Upper lobe of left lung (tissue), 6 donors: ENCODE results near the gene SDE2. TPM values are rescaled to one million over a fixed set of nuclear protein-coding genes. Genes with fewer than 3 reads are reported as not detected.
A peak's percentile ranks its signal among the peaks of the same experiment; 100 is the strongest.
"Not testable (repeated sequence)": the region's sequence is repeated elsewhere in the genome, so short reads cannot be mapped to it uniquely, and the experiment has no call there.

Experiments
- ATAC-seq, 2 donors: fragments of 200-7000 bp; cut with Tn5 transposase; one replicate each; pipeline ENCODE4 v1.9.1; 2022; ENCODE audit warnings: mild to moderate bottlenecking in 2 of 2, moderate library complexity in 2 of 2; ENCODE audit not compliant: low FRiP score in 2 of 2
- DNase-seq, 2 donors: peaks; one replicate each; pipeline ENCODE4 v3.0.0-alpha.2; 2019 to 2020
- H3K27ac ChIP-seq, 4 donors: fragments of 200-600 bp; sonication (generic); one replicate each; pipeline ENCODE4 v1.5.1; 2016 to 2019
- H3K27me3 ChIP-seq, 4 donors: fragments of 200-600 bp; sonication (generic); one replicate each; pipeline ENCODE4 v1.5.1; 2017 to 2019
- H3K36me3 ChIP-seq, 4 donors: fragments of 200-600 bp; sonication (generic); one replicate each; pipeline ENCODE4 v1.5.1; 2016 to 2019
- H3K4me1 ChIP-seq, 4 donors: fragments of 200-600 bp; sonication (generic); one replicate each; pipeline ENCODE4 v1.5.1; 2018 to 2019
- H3K4me3 ChIP-seq, 4 donors: fragments of 200-600 bp; sonication (generic); one replicate each; pipeline ENCODE4 v1.5.1; 2017 to 2019; ENCODE audit warnings: mild to moderate bottlenecking in 2 of 4, moderate library complexity in 1 of 4
- H3K9me3 ChIP-seq, 4 donors: fragments of 200-600 bp; sonication (generic); one replicate each; pipeline ENCODE4 v1.5.1; 2018 to 2019
- EP300 ChIP-seq, 4 donors: sonication (generic); formaldehyde crosslinking; IDR thresholded peaks; one replicate each; pipeline ENCODE4 v1.5.1; 2017; ENCODE audit warnings: antibody characterized with exemption in 4 of 4, control low read depth in 2 of 4
- POLR2A ChIP-seq, 4 donors: fragments of 450-650 bp; IDR thresholded peaks; one replicate each; pipeline ENCODE4 v1.5.1; 2016 to 2017; ENCODE audit warnings: antibody characterized with exemption in 4 of 4, mild to moderate bottlenecking in 2 of 4
- POLR2AphosphoS5 ChIP-seq, 2 donors: sonication (generic); formaldehyde crosslinking; IDR thresholded peaks; one replicate each; pipeline ENCODE4 v1.5.1; 2017; ENCODE audit warnings: antibody characterized with exemption in 2 of 2
- WGBS, 2 donors: methylation state at CpG; one replicate each; pipeline ENCODE4 v1.1.5; 2017 to 2018; 5-methylcytosine and 5-hydroxymethylcytosine counted together
- total RNA-seq, 6 donors: library from RNA; depleted of rRNA in 4 of 6; stranded (reverse); fragments of >200 nt in 4 of 6; gene quantifications; one replicate each; pipeline versions ENCODE4 v1.1.0 to v1.2.1, GENCODE V29; 2016 to 2021
- TF ChIP-seq, protein P1 (sequence below), 6 experiments: fragments of 450-650 bp in 4 of 6; fragments of 200-600 bp in 2 of 6; sonication (generic) in 2 of 6; IDR thresholded peaks; one replicate each; pipeline ENCODE4 v1.5.1; 2016 to 2019; ENCODE audit warnings: antibody characterized with exemption in 6 of 6
- donor health status: DM: no; HTN: no; CAD: no; lungs with moderate emphysema.
- donor health status: DM: no; HTN: yes; CAD: no; lungs with severe emphysema.

SDE2 gene
- total RNA-seq, 6 donors from 2014 or later, result 12.1 to 27.8 (median 18.3) TPM

DNA sequence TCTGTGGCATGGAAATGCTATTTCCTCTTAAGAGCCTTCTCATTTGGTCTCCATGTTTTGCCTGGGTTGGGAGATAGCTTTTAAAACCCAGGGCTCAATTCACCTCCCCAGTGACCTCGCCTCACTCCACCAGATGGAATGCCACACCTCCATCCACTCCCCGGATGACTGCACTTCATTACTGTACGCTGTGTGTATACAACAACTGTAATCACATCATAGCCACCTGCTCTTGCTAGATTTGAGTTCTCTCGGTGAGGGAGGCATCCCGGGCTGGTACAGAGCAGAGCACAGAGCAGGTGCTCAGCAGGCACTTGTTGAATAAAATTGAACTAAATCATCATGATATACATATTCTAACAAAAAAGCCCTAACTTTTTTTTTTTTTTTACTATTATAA is 26.0 kb downstream of the SDE2 start:
- no peak overlapping the region for H3K4me3 ChIP-seq
- no peaks in the 10 kb centered on the region for H3K9me3 ChIP-seq
- ATAC-seq (no peak), DNase-seq (no peak)
- H3K27ac ChIP-seq, result no peak overlapping the region
- peaks cover 0 to 3% (median 1%) of the 10 kb centered on the region in 4 donors for H3K4me1 ChIP-seq
- TF ChIP-seq POLR2AphosphoS5 (IDR thresholded peaks at IDR 0.05) (no peak), POLR2A (IDR thresholded peaks at IDR 0.05) (no peak), EP300 (IDR thresholded peaks at IDR 0.05) (no peak)
- TF ChIP-seq, protein P1, sequence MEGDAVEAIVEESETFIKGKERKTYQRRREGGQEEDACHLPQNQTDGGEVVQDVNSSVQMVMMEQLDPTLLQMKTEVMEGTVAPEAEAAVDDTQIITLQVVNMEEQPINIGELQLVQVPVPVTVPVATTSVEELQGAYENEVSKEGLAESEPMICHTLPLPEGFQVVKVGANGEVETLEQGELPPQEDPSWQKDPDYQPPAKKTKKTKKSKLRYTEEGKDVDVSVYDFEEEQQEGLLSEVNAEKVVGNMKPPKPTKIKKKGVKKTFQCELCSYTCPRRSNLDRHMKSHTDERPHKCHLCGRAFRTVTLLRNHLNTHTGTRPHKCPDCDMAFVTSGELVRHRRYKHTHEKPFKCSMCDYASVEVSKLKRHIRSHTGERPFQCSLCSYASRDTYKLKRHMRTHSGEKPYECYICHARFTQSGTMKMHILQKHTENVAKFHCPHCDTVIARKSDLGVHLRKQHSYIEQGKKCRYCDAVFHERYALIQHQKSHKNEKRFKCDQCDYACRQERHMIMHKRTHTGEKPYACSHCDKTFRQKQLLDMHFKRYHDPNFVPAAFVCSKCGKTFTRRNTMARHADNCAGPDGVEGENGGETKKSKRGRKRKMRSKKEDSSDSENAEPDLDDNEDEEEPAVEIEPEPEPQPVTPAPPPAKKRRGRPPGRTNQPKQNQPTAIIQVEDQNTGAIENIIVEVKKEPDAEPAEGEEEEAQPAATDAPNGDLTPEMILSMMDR (IDR thresholded peaks at IDR 0.05), result no peak
- no peaks in the 10 kb centered on the region for H3K27me3 ChIP-seq
- peaks cover 0 to 14% (median 4%) of the 10 kb centered on the region in 4 donors for H3K36me3 ChIP-seq
- WGBS, 2 donors, result 66 to 67% methylated on average over 5 of the region's 5 CpGs

- Histone ChIP-seq H3K9me3 (no peaks in the 10 kb centered on the region), H3K36me3 (peaks cover 0 to 8% (median under 1%) of the 10 kb centered on the region in 4 donors), H3K27ac (no peak overlapping the region), H3K4me1 (peaks cover 0 to 3% (median 1%) of the 10 kb centered on the region in 4 donors), H3K27me3 (no peaks in the 10 kb centered on the region), H3K4me3 (no peak overlapping the region)
- DNase-seq, result no peak
- WGBS, 2 donors, result 86 to 96% methylated on average over 10 to 13 of the region's 15 CpGs
- TF ChIP-seq POLR2A (IDR thresholded peaks at IDR 0.05), result no peak
- ATAC-seq, result no peak
These were observed 26.6 kb downstream of the SDE2 start for GRCh38 chr1:225972344-225973152.

DNA sequence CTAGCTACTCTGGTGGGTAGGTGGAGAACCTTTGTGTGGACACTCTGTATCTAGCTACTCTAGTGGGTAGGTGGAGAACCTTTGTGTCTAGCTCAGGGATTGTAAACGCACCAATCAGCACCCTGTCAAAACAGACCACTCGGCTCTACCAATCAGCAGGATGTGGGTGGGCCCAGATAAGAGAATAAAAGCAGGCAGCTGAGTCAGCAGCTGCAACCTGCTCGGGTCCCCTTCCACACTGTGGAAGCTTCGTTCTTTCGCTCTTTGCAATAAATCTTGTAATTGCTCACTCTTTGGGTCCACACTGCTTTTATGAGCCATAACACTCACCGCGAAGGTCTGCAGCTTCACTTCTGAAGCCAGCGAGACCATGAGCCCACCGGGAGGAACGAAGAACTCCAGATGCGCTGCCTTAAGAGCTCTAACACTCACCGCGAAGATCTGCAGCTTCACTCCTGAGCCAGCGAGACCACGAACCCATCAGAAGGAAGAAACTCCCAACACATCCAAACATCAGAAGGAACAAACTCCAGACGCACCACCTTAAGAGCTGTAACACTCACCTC is 28.5 kb downstream of the SDE2 start:
- not testable (repeated sequence) for H3K4me1 ChIP-seq, DNase-seq, H3K27me3 ChIP-seq, H3K36me3 ChIP-seq, ATAC-seq, H3K9me3 ChIP-seq, H3K4me3 ChIP-seq, H3K27ac ChIP-seq
- WGBS, 2 donors, result 82 to 92% methylated on average over 16 of the region's 16 CpGs

DNA sequence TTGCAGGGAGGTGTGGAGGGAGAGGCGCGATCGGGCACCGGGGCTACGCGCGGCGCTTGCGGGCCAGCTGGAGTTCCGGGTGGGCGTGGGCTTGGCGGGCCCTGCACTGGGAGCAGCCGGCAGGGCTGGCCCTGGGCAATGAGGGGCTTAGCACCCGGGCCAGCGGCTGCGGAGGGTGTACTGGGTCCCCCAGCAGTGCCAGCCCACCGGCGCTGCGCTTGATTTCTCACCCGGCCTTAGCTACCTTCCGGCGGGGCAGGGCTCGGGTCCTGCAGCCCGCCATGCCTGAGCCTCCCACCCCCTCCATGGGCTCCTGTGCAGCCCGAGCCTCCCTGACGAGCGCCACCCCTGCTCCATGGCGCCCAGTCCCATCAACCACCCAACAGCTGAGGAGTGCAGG is 29.4 kb downstream of the SDE2 start:
- H3K4me3 ChIP-seq, H3K27ac ChIP-seq, H3K4me1 ChIP-seq, H3K36me3 ChIP-seq, ATAC-seq, H3K9me3 ChIP-seq, H3K27me3 ChIP-seq: not testable (repeated sequence)
- peak in 1 of 2 donors; percentile 65 for DNase-seq
- WGBS, 2 donors, result 96% methylated on average over 20 of the region's 28 CpGs; no CpG with 5 or more reads in 1 of the 2 donors

- Histone ChIP-seq H3K4me1 (peaks cover 0 to 6% (median 0%) of the 10 kb centered on the region in 4 donors), H3K4me3 (no peak overlapping the region), H3K27ac (no peak overlapping the region), H3K27me3 (no peaks in the 10 kb centered on the region), H3K9me3 (no peaks in the 10 kb centered on the region), H3K36me3 (no peaks in the 10 kb centered on the region)
- DNase-seq (no peak), ATAC-seq (no peak)
- TF ChIP-seq, protein P1 (IDR thresholded peaks at IDR 0.05), result no peak
- TF ChIP-seq POLR2AphosphoS5 (IDR thresholded peaks at IDR 0.05), result no peak
- TF ChIP-seq EP300 (IDR thresholded peaks at IDR 0.05), result no peak
- TF ChIP-seq POLR2A (IDR thresholded peaks at IDR 0.05), result no peak
- 74 to 79% methylated on average over 5 of the region's 5 CpGs for WGBS, 2 donors
These were observed 33.9 kb downstream of the SDE2 start for GRCh38 chr1:225965231-225965630.

GRCh38 chr1:225963735-225964530 is 35.2 kb downstream of the SDE2 start:
- TF ChIP-seq POLR2A (IDR thresholded peaks at IDR 0.05) (no peak), POLR2AphosphoS5 (IDR thresholded peaks at IDR 0.05) (no peak), EP300 (IDR thresholded peaks at IDR 0.05) (no peak)
- TF ChIP-seq, protein P1 (IDR thresholded peaks at IDR 0.05), result no peak
- H3K9me3 ChIP-seq, result no peaks in the 10 kb centered on the region
- no peaks in the 10 kb centered on the region for H3K27me3 ChIP-seq
- H3K36me3 ChIP-seq, result no peaks in the 10 kb centered on the region
- no peak for ATAC-seq
- no peak overlapping the region for H3K4me3 ChIP-seq
- peaks cover 0 to 6% (median 0%) of the 10 kb centered on the region in 4 donors for H3K4me1 ChIP-seq
- WGBS, 2 donors, result 87 to 93% methylated on average over 14 to 15 of the region's 15 CpGs
- H3K27ac ChIP-seq, result no peak overlapping the region
- DNase-seq, result no peak
